NK-92 (cell line): ENCODE measurements around the gene LRRC71.

Experiments
- DNase-seq: peaks from one replicate; lab custom pipeline; 2025; ENCODE audit not compliant: unreplicated experiment; lab: John Stamatoyannopoulos, UW

Gene LRRC71

GRCh38 chr1:156920233-156921052 lies at the start of gene LRRC71:
LRRC71 (plus strand) TSS chr1:156920632; CDS start chr1:156920804, 172 bp downstream.
- no peak for DNase-seq

GRCh38 chr1:156873659-156874058 lies 46.8 kb upstream of the LRRC71 start:
- DNase-seq, result no peak

GRCh38 chr1:156874142-156874541 lies 46.3 kb upstream of the LRRC71 start:
- no peak for DNase-seq

- DNase-seq, result no peak
Measured at GRCh38 chr1:156874572-156875340, 45.7 kb upstream of the LRRC71 start.

- no peak for DNase-seq
Measured at GRCh38 chr1:156875341-156875615, 45.2 kb upstream of the LRRC71 start.

GRCh38 chr1:156876281-156876680 lies 44.2 kb upstream of the LRRC71 start:
- DNase-seq, result no peak

GRCh38 chr1:156877433-156878170 lies 42.8 kb upstream of the LRRC71 start:
- DNase-seq, result no peak

- no peak for DNase-seq
Measured at GRCh38 chr1:156879876-156880275, 40.6 kb upstream of the LRRC71 start.

- no peak for DNase-seq
Measured at GRCh38 chr1:156880473-156880872, 40.0 kb upstream of the LRRC71 start.

- no peak for DNase-seq
Measured at GRCh38 chr1:156881101-156881500, 39.3 kb upstream of the LRRC71 start.

- DNase-seq, result no peak
Measured at GRCh38 chr1:156881663-156882062, 38.8 kb upstream of the LRRC71 start.

- no peak for DNase-seq
Measured at GRCh38 chr1:156882543-156882942, 37.9 kb upstream of the LRRC71 start.

GRCh38 chr1:156883919-156884318 lies 36.5 kb upstream of the LRRC71 start:
- DNase-seq, result no peak

- DNase-seq, result no peak
Measured at GRCh38 chr1:156884560-156885184, 35.8 kb upstream of the LRRC71 start.

GRCh38 chr1:156885314-156885713 lies 35.1 kb upstream of the LRRC71 start:
- no peak for DNase-seq

GRCh38 chr1:156885880-156886355 lies 34.5 kb upstream of the LRRC71 start:
- DNase-seq, result no peak

- no peak for DNase-seq
Measured at GRCh38 chr1:156886583-156887281, 33.7 kb upstream of the LRRC71 start.

GRCh38 chr1:156887317-156887716 lies 33.1 kb upstream of the LRRC71 start:
- DNase-seq, result no peak

- no peak for DNase-seq
Measured at GRCh38 chr1:156887734-156888133, 32.7 kb upstream of the LRRC71 start.

GRCh38 chr1:156889802-156890580 lies 30.4 kb upstream of the LRRC71 start:
- DNase-seq, result no peak
